GM12878 (cell line): Measurements from ENCODE around the gene RNASE2.
"Not testable (repeated sequence)": the region's sequence is repeated elsewhere in the genome, so short reads cannot be mapped to it uniquely, and the experiment has no call there.

Experiments
- EZH2 ChIP-seq: IDR thresholded peaks from 2 replicates; pipeline ENCODE4 v1.6.1; 2012; ENCODE audit warnings: low read depth, mild to moderate bottlenecking, control low read depth, inconsistent platforms, low read length, borderline replicate concordance; ENCODE audit not compliant: control insufficient read depth
- RELA ChIP-seq: fragments of 450-650 bp; IDR thresholded peaks from 2 replicates; pipeline ENCODE4 v1.8.0; 2014; ENCODE audit warnings: borderline replicate concordance; ENCODE audit not compliant: partially characterized antibody
- SIN3A ChIP-seq: IDR thresholded peaks from 2 replicates; pipeline ENCODE4 v1.6.1; 2012; ENCODE audit warnings: low read depth, low read length, improper control_type of control experiment

DNA sequence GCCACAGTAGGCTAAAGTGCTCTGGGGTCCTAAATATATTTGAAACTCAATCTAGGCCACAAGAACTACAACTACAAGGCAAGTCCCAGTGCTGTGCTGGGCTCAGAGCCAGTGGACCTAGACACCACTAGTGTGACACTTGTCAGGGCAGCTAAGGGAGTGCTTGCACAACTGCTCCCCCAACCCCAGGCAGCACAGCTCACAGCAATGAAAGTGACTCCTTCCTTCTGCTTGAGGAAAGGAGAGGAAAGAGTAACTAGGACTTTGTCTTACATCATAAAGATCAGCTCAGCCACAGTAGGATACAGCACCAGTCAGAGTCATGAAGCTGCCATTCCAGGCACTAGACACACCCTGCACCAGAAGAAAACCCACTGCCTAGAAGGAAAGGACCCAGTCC, 3.7 kb downstream of the RNASE2 start:
- not testable (repeated sequence) for TF ChIP-seq EZH2, SIN3A, RELA
